IMR-90 (cell line): ENCODE data around the gene ABCB10.
"Not testable (repeated sequence)": the region's sequence is repeated elsewhere in the genome, so short reads cannot be mapped to it uniquely, and the experiment has no call there.

Source experiments
- BHLHE40 ChIP-seq: fragments of 150-350 bp; IDR thresholded peaks from 2 replicates; pipeline ENCODE4 v1.6.1; 2016; ENCODE audit warnings: mild to moderate bottlenecking, low read depth, low read length
- FOS ChIP-seq: fragments of 150-350 bp; IDR thresholded peaks from 2 replicates; pipeline ENCODE4 v1.6.1; 2016; ENCODE audit warnings: low read depth, low read length
- MXI1 ChIP-seq: IDR thresholded peaks from 2 replicates; pipeline ENCODE4 v1.6.1; 2012; ENCODE audit warnings: low read depth, mild to moderate bottlenecking, low read length, moderate library complexity, borderline replicate concordance
- POLR2A ChIP-seq: IDR thresholded peaks from 2 replicates; pipeline ENCODE4 v1.6.1; 2012; ENCODE audit warnings: mild to moderate bottlenecking, low read depth, low read length
- RFX5 ChIP-seq: IDR thresholded peaks from 2 replicates; pipeline ENCODE4 v1.8.0; 2012; ENCODE audit warnings: low read depth, mild to moderate bottlenecking, low read length, moderate library complexity
- SMC3 ChIP-seq: fragments of 150-350 bp; IDR thresholded peaks from 2 replicates; pipeline ENCODE4 v1.6.1; 2016; ENCODE audit warnings: low read depth, mild to moderate bottlenecking, antibody characterized with exemption, low read length, moderate library complexity
- TF ChIP-seq, protein P1 (sequence below): conservative IDR thresholded peaks from 2 replicates; pipeline ENCODE4 v1.5.1; 2012; ENCODE audit warnings: mild to moderate bottlenecking, low read depth, low read length, improper control_type of control experiment
- TF ChIP-seq, protein P2 (sequence below): fragments of 150-350 bp; IDR thresholded peaks from 2 replicates; pipeline ENCODE4 v1.6.1; 2017; ENCODE audit warnings: mild to moderate bottlenecking, antibody characterized with exemption, low read length, low read depth

DNA sequence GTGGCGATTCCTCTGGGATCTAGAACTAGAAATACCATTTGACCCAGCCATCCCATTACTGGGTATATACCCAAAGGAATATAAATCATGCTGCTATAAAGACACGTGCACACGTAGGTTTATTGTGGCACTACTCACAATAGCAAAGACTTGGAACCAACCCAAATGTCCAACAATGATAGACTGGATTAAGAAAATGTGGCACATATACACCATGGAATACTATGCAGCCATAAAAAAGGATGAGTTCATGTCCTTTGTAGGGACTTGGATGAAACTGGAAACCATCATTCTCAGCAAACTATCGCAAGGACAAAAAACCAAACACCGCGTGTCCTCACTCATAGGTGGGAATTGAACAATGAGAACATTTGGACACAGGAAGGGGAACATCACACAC is 46.9 kb downstream of the ABCB10 start:
- not testable (repeated sequence) for TF ChIP-seq RFX5, BHLHE40, POLR2A, MXI1, SMC3, FOS
- TF ChIP-seq, protein P1, sequence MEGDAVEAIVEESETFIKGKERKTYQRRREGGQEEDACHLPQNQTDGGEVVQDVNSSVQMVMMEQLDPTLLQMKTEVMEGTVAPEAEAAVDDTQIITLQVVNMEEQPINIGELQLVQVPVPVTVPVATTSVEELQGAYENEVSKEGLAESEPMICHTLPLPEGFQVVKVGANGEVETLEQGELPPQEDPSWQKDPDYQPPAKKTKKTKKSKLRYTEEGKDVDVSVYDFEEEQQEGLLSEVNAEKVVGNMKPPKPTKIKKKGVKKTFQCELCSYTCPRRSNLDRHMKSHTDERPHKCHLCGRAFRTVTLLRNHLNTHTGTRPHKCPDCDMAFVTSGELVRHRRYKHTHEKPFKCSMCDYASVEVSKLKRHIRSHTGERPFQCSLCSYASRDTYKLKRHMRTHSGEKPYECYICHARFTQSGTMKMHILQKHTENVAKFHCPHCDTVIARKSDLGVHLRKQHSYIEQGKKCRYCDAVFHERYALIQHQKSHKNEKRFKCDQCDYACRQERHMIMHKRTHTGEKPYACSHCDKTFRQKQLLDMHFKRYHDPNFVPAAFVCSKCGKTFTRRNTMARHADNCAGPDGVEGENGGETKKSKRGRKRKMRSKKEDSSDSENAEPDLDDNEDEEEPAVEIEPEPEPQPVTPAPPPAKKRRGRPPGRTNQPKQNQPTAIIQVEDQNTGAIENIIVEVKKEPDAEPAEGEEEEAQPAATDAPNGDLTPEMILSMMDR, result not testable (repeated sequence)
- TF ChIP-seq, protein P2, sequence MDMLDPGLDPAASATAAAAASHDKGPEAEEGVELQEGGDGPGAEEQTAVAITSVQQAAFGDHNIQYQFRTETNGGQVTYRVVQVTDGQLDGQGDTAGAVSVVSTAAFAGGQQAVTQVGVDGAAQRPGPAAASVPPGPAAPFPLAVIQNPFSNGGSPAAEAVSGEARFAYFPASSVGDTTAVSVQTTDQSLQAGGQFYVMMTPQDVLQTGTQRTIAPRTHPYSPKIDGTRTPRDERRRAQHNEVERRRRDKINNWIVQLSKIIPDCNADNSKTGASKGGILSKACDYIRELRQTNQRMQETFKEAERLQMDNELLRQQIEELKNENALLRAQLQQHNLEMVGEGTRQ, result not testable (repeated sequence)
